A549 (cell line): Measurements from ENCODE around the gene ARFRP1. TPM values are rescaled to one million over a fixed set of nuclear protein-coding genes. Genes with fewer than 3 reads are reported as not detected.

Experiments
- ATAC-seq, 2 experiments: fragments of 200-7000 bp in 1 of 2; fragments of >200 bp in 1 of 2; cut with Nextera tagmentation in 1 of 2; cut with Tn5 transposase in 1 of 2; 3 replicates each; pipeline versions ENCODE4 v1.8.0 to v1.9.1; 2018 to 2020; ENCODE audit warnings: mild to moderate bottlenecking in 1 of 2, moderate library complexity in 1 of 2
- CTCF ChIA-PET: fragments of 300-600 bp; sonication (Branson Sonifier 250); formaldehyde crosslinking; extraction: SDS; loops from one replicate; lab custom pipeline; 2021; ENCODE audit warnings: antibody characterized with exemption, inconsistent platforms; lab: Yijun Ruan, JAX
- POLR2A ChIA-PET: fragments of 350-600 bp; formaldehyde crosslinking; extraction: SDS; loops from one replicate; lab custom pipeline; 2021; ENCODE audit warnings: antibody characterized with exemption, inconsistent platforms; lab: Yijun Ruan, JAX
- DNase-seq, 2 experiments: peaks; one replicate each; pipeline versions ENCODE4 v3.0.0 to v3.0.0-alpha.2; 2011 to 2016; ENCODE audit warnings: low read depth in 1 of 2, low spot score in 1 of 2
- FAIRE-seq: peaks from 2 replicates; lab custom pipeline; 2011; peaks lifted over from hg19 to GRCh38; lab: Jason Lieb, UNC
- H3K27ac ChIP-seq, 2 experiments: fragments of >200 bp; sonication (Bioruptor Twin); formaldehyde crosslinking; 3 replicates each; pipeline ENCODE4 v1.5.1; 2016 to 2017
- H3K4me1 ChIP-seq: fragments of >200 bp; sonication (Bioruptor Twin); formaldehyde crosslinking; 3 replicates; pipeline ENCODE4 v1.6.1; 2016
- H3K4me2 ChIP-seq: fragments of >200 bp; sonication (Bioruptor Twin); formaldehyde crosslinking; 3 replicates; pipeline ENCODE4 v1.6.1; 2016
- H3K4me3 ChIP-seq: fragments of >200 bp; sonication (Bioruptor Twin); formaldehyde crosslinking; 3 replicates; pipeline ENCODE4 v1.5.1; 2016
- H3K9me3 ChIP-seq: fragments of >200 bp; sonication (Bioruptor Twin); formaldehyde crosslinking; 3 replicates; pipeline ENCODE4 v1.6.1; 2016
- BHLHE40 ChIP-seq: IDR thresholded peaks from 2 replicates; pipeline ENCODE4 v1.6.1; 2012; ENCODE audit warnings: low read depth, low read length, inconsistent platforms
- CBX8 ChIP-seq: fragments of 200-600 bp; sonication (generic); IDR thresholded peaks from 2 replicates; pipeline ENCODE4 v1.6.1; 2016
- CHD2 ChIP-seq: fragments of 150-350 bp; IDR thresholded peaks from 2 replicates; pipeline ENCODE4 v1.6.1; 2014; ENCODE audit warnings: low read length; ENCODE audit not compliant: partially characterized antibody
- E2F6 ChIP-seq: IDR thresholded peaks from 2 replicates; pipeline ENCODE4 v1.6.1; 2012; ENCODE audit warnings: low read depth, borderline replicate concordance
- ELK1 ChIP-seq: fragments of 150-350 bp; IDR thresholded peaks from 2 replicates; pipeline ENCODE4 v1.6.1; 2014; ENCODE audit warnings: low read depth, mild to moderate bottlenecking, low read length
- EP300 ChIP-seq, 2 experiments: fragments of >200 bp; sonication (Bioruptor Twin); formaldehyde crosslinking; IDR thresholded peaks; 2 replicates in 1 of 2; 3 replicates in 1 of 2; pipeline ENCODE4 v1.6.1; 2016 to 2017
- ESRRA ChIP-seq: fragments of 150-350 bp; IDR thresholded peaks from 2 replicates; pipeline ENCODE4 v1.6.1; 2014; ENCODE audit warnings: mild to moderate bottlenecking, low read length, borderline replicate concordance
- HEYL ChIP-seq: fragments of 250-450 bp; sonication (Bioruptor Pico); IDR thresholded peaks from 2 replicates; pipeline ENCODE4 v1.8.0; 2021; ENCODE audit warnings: mild to moderate bottlenecking, moderate library complexity
- HOXB5 ChIP-seq: fragments of 250-450 bp; sonication (Bioruptor Pico); IDR thresholded peaks from 2 replicates; pipeline ENCODE4 v1.5.0; 2020; ENCODE audit warnings: mild to moderate bottlenecking, moderate library complexity
- JUN ChIP-seq, 2 experiments: fragments of >200 bp; sonication (Bioruptor Twin); formaldehyde crosslinking; IDR thresholded peaks; 2 replicates in 1 of 2; 3 replicates in 1 of 2; pipeline ENCODE4 v1.6.1; 2016 to 2017
- JUNB ChIP-seq: fragments of >200 bp; sonication (Bioruptor Twin); formaldehyde crosslinking; IDR thresholded peaks from 2 replicates; pipeline ENCODE4 v1.6.1; 2016
- KDM1A ChIP-seq: fragments of 200-600 bp; sonication (generic); IDR thresholded peaks from 2 replicates; pipeline ENCODE4 v1.6.1; 2016; ENCODE audit warnings: low read depth, mild to moderate bottlenecking
- MAZ ChIP-seq: fragments of 150-350 bp; IDR thresholded peaks from 2 replicates; pipeline ENCODE4 v1.6.1; 2014; ENCODE audit warnings: antibody characterized with exemption, low read depth, low read length, borderline replicate concordance
- NFE2L2 ChIP-seq: fragments of 150-350 bp; conservative IDR thresholded peaks from 2 replicates; pipeline ENCODE4 v1.6.1; 2014; ENCODE audit warnings: low read length
- NPAS2 ChIP-seq: fragments of 250-450 bp; sonication (Bioruptor Pico); IDR thresholded peaks from 2 replicates; pipeline ENCODE4 v1.8.0; 2022; ENCODE audit warnings: mild to moderate bottlenecking, moderate library complexity, borderline replicate concordance
- NR3C1 ChIP-seq: fragments of >200 bp; sonication (Bioruptor Twin); formaldehyde crosslinking; IDR thresholded peaks from 3 replicates; pipeline ENCODE4 v1.6.1; 2017
- PBX3 ChIP-seq: IDR thresholded peaks from 2 replicates; pipeline ENCODE4 v1.6.1; 2012
- POLR2AphosphoS2 ChIP-seq: conservative IDR thresholded peaks from 2 replicates; pipeline ENCODE4 v1.6.1; 2012; ENCODE audit warnings: low read length, improper control_type of control experiment, inconsistent platforms
- RAD21 ChIP-seq, 2 experiments: fragments of >200 bp in 1 of 2; sonication (Bioruptor Twin) in 1 of 2; formaldehyde crosslinking in 1 of 2; IDR thresholded peaks in 1 of 2; conservative IDR thresholded peaks in 1 of 2; 2 replicates in 1 of 2; 3 replicates in 1 of 2; pipeline ENCODE4 v1.6.1; 2012 to 2018; ENCODE audit warnings: inconsistent platforms in 1 of 2
- RCOR1 ChIP-seq: fragments of 150-350 bp; IDR thresholded peaks from 2 replicates; pipeline ENCODE4 v1.6.1; 2014; ENCODE audit warnings: antibody characterized with exemption, low read length, low read depth
- RFX5 ChIP-seq: fragments of 450-650 bp; IDR thresholded peaks from 2 replicates; pipeline ENCODE4 v1.7.1; 2014; ENCODE audit warnings: antibody characterized with exemption, mild to moderate bottlenecking, moderate library complexity
- SREBF2 ChIP-seq: fragments of 450-650 bp; IDR thresholded peaks from 2 replicates; pipeline ENCODE4 v1.6.1; 2014; ENCODE audit warnings: mild to moderate bottlenecking, moderate library complexity
- ZFP36 ChIP-seq: fragments of 450-650 bp; IDR thresholded peaks from 2 replicates; pipeline ENCODE4 v1.6.1; 2014; ENCODE audit warnings: borderline replicate concordance; ENCODE audit not compliant: partially characterized antibody
- ZNF302 ChIP-seq: fragments of 250-450 bp; sonication (Bioruptor Pico); IDR thresholded peaks from 2 replicates; pipeline ENCODE4 v1.9.0; 2021; ENCODE audit warnings: inconsistent platforms, mild to moderate bottlenecking, moderate library complexity
- ZSCAN20 ChIP-seq: fragments of 250-450 bp; sonication (Bioruptor Pico); IDR thresholded peaks from 2 replicates; pipeline ENCODE4 v1.8.0; 2022; ENCODE audit warnings: mild to moderate bottlenecking, moderate library complexity
- WGBS: methylation state at CpG from one replicate; pipeline ENCODE4 v1.1.6; 2017; ENCODE audit errors: missing lambda C conversion rate; 5-methylcytosine and 5-hydroxymethylcytosine counted together
- polyA plus RNA-seq, 4 experiments: library from polyadenylated mRNA; depleted of rRNA in 3 of 4; stranded (reverse); fragments of >200 nt; fragmentation: RNase III in 1 of 4; extraction: RNeasy Plus Mini Kit Qiagen cat#74134 plus additional on column Dnase treatment in 1 of 4; gene quantifications; 2 replicates in 3 of 4; 3 replicates in 1 of 4; pipeline ENCODE4 v1.2.3, GENCODE V29; 2011 to 2017

Gene ARFRP1
- polyA plus RNA-seq, 2 of the 4 experiments (the other 2 are of a cell fraction) = 25.1 to 29.7 TPM

- DNase-seq (no peak), ATAC-seq (no peak), FAIRE-seq (no peak)
- H3K4me1 ChIP-seq = peaks cover 12% of the 10 kb centered on the region
- ChIA-PET POLR2A (interaction anchor here (0.6 kb wide), 1 partner anchor 17 kb away, joined by 8 read pairs; no protein-coding TSS in a partner anchor), CTCF (interaction anchor here (1.0 to 1.5 kb wide), 4 partner anchors 23 to 207 kb away, joined by 3 read pairs; no protein-coding TSS in a partner anchor)
- H3K9me3 ChIP-seq = no peaks in the 10 kb centered on the region
- TF ChIP-seq ELK1 (no peak), ESRRA (no peak), PBX3 (no peak), CHD2 (no peak), JUN (IDR thresholded peaks at IDR 0.05) (peak in 1 of 2 experiments; percentile 9; a peak in 1 of 5 replicates), NFE2L2 (no peak), BHLHE40 (no peak), ZNF302 (CRISPR knock-in tag) (no peak), RFX5 (no peak)
- no peak overlapping the region for H3K4me3 ChIP-seq
- H3K4me2 ChIP-seq = no peak overlapping the region
- 84% methylated on average over 25 of the region's 25 CpGs for WGBS
- H3K27ac ChIP-seq = no peak overlapping the region
Measured at GRCh38 chr20:63744574-63745423, 37.0 kb upstream of the ARFRP1 start.

GRCh38 chr20:63744158-63744557 lies 36.4 kb upstream of the ARFRP1 start:
- no peak for FAIRE-seq

More at GRCh38 chr20:63744158-63744557, 36.4 kb upstream of the ARFRP1 start:
- no peak for DNase-seq
- ChIA-PET POLR2A (no interaction called here), CTCF (interaction anchor here (1.0 to 1.5 kb wide), 2 partner anchors 22 to 25 kb away, joined by 3 read pairs; no protein-coding TSS in a partner anchor)
- Histone ChIP-seq H3K4me1 (peaks cover 13% of the 10 kb centered on the region), H3K4me3 (no peak overlapping the region), H3K9me3 (no peaks in the 10 kb centered on the region), H3K4me2 (no peak overlapping the region), H3K27ac (no peak overlapping the region)
- no peak for ATAC-seq
- TF ChIP-seq RAD21 (conservative IDR thresholded peaks at IDR 0.05 in 1 of 2, IDR thresholded peaks at IDR 0.05 in 1 of 2) = no peak
- no peak for TF ChIP-seq NR3C1
- no peak for TF ChIP-seq HOXB5
- no peak for TF ChIP-seq KDM1A
- TF ChIP-seq NPAS2 (CRISPR knock-in tag) = no peak
- no peak for TF ChIP-seq SREBF2
- TF ChIP-seq EP300 (IDR thresholded peaks at IDR 0.05) = no peak
- TF ChIP-seq CBX8 = no peak
- no peak for TF ChIP-seq MAZ
- TF ChIP-seq PBX3 = no peak
- TF ChIP-seq E2F6 = no peak
- TF ChIP-seq RCOR1 = no peak
- no peak for TF ChIP-seq JUNB
- no peak for TF ChIP-seq NFE2L2
- TF ChIP-seq POLR2AphosphoS2 = no peak
- TF ChIP-seq ZSCAN20 (CRISPR knock-in tag) = no peak
- TF ChIP-seq HEYL (CRISPR knock-in tag) = no peak
- no peak for TF ChIP-seq ZFP36
- WGBS = 77% methylated on average over 4 of the region's 4 CpGs
